ENCODE data around the gene VTI1A. TPM values are rescaled to one million over a fixed set of nuclear protein-coding genes. Genes with fewer than 3 reads are reported as not detected.

VTI1A gene
- total and polyA plus RNA-seq, 4 donors, result 5.5 to 26.9 (median 13.1) TPM

- H3K4me1 ChIP-seq (ENCODE audit: control insufficient read depth in 4 of 4, insufficient read depth in 4 of 4, low read length in 3 of 4), result peaks cover 0 to 3% (median 1%) of the 10 kb centered on the region in 4 donors
- H3K27me3 ChIP-seq (ENCODE audit: control insufficient read depth in 4 of 4, insufficient read depth in 4 of 4, low read length in 3 of 4), result no peaks in the 10 kb centered on the region
- no peaks in the 10 kb centered on the region for H3K9me3 ChIP-seq (ENCODE audit: control insufficient read depth in 4 of 4, low read length in 3 of 4)
- H3K9ac ChIP-seq (ENCODE audit: low read depth in 1 of 2, low read length in 2 of 2), result no peak overlapping the region
- no peak overlapping the region for H3K4me3 ChIP-seq (ENCODE audit: low read depth in 1 of 3, low read length in 3 of 3)
- no peak overlapping the region for H3K27ac ChIP-seq (ENCODE audit: low read depth in 1 of 2, low read length in 2 of 2)
- no peak for DNase-seq (ENCODE audit: low spot score)
- 53% methylated on average over 4 of the region's 4 CpGs for WGBS
- no peak for TF ChIP-seq FOXA1 (IDR thresholded peaks at IDR 0.05)
- no peak for TF ChIP-seq HNF4A (conservative IDR thresholded peaks at IDR 0.05)
- TF ChIP-seq RAD21 (IDR thresholded peaks at IDR 0.05), result no peak
- no peak for TF ChIP-seq SP1 (IDR thresholded peaks at IDR 0.05)
- TF ChIP-seq ZBTB33 (IDR thresholded peaks at IDR 0.05), result no peak
- no peak for TF ChIP-seq JUND (IDR thresholded peaks at IDR 0.05)
- no peak for TF ChIP-seq NR2F2 (IDR thresholded peaks at IDR 0.05)
- TF ChIP-seq RXRA (IDR thresholded peaks at IDR 0.05), result no peak
- no peak for TF ChIP-seq CTCF (IDR thresholded peaks at IDR 0.05; ENCODE audit: low read depth, low read length, missing input control)
- TF ChIP-seq GABPA (IDR thresholded peaks at IDR 0.05 in 1 of 2, conservative IDR thresholded peaks at IDR 0.05 in 1 of 2), result no peak
- TF ChIP-seq ATF3 (IDR thresholded peaks at IDR 0.05), result no peak
- no peak for TF ChIP-seq HNF4G (IDR thresholded peaks at IDR 0.05)
- TF ChIP-seq EGR1 (IDR thresholded peaks at IDR 0.05; ENCODE audit: low read depth in 2 of 2), result no peak
- no peak for TF ChIP-seq FOXA2 (IDR thresholded peaks at IDR 0.05)
- no peak for TF ChIP-seq YY1 (IDR thresholded peaks at IDR 0.05)
- no peak for TF ChIP-seq TAF1 (conservative IDR thresholded peaks at IDR 0.05)
- TF ChIP-seq MAX (IDR thresholded peaks at IDR 0.05), result no peak
- no peak for TF ChIP-seq REST (IDR thresholded peaks at IDR 0.05)
- no peaks in the 10 kb centered on the region for H3K36me3 ChIP-seq (ENCODE audit: control insufficient read depth in 4 of 4, insufficient read depth in 3 of 4, low read depth in 1 of 4, low read length in 3 of 4)
Measured at GRCh38 chr10:112552593-112553110, 105.6 kb downstream of the VTI1A start.

Measured in liver (tissue), 9 donors.